ENCODE data around the gene ABCC10. TPM values are rescaled to one million over a fixed set of nuclear protein-coding genes. Genes with fewer than 3 reads are reported as not detected.
"Not testable (repeated sequence)": the region's sequence is repeated elsewhere in the genome, so short reads cannot be mapped to it uniquely, and the experiment has no call there.

The ABCC10 gene
- total RNA-seq, 2 donors from 2014 or later: 18.0 to 38.1 TPM

- Histone ChIP-seq H3K9me3 (no peaks in the 10 kb centered on the region), H3K27ac (no peak overlapping the region), H3K4me1 (replicated peaks) (no peaks in the 10 kb centered on the region), H3K27me3 (replicated peaks; ENCODE audit: insufficient read depth) (no peaks in the 10 kb centered on the region), H3K36me3 (no peaks in the 10 kb centered on the region), H3K4me3 (no peak overlapping the region)
- DNase-seq (ENCODE audit: low spot score): no peak
- TF ChIP-seq, protein P1, sequence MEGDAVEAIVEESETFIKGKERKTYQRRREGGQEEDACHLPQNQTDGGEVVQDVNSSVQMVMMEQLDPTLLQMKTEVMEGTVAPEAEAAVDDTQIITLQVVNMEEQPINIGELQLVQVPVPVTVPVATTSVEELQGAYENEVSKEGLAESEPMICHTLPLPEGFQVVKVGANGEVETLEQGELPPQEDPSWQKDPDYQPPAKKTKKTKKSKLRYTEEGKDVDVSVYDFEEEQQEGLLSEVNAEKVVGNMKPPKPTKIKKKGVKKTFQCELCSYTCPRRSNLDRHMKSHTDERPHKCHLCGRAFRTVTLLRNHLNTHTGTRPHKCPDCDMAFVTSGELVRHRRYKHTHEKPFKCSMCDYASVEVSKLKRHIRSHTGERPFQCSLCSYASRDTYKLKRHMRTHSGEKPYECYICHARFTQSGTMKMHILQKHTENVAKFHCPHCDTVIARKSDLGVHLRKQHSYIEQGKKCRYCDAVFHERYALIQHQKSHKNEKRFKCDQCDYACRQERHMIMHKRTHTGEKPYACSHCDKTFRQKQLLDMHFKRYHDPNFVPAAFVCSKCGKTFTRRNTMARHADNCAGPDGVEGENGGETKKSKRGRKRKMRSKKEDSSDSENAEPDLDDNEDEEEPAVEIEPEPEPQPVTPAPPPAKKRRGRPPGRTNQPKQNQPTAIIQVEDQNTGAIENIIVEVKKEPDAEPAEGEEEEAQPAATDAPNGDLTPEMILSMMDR (IDR thresholded peaks at IDR 0.05): no peak
- TF ChIP-seq POLR2AphosphoS5 (IDR thresholded peaks at IDR 0.05): no peak
- no peak for TF ChIP-seq POLR2A (IDR thresholded peaks at IDR 0.05)
- 70% methylated on average over 4 of the region's 4 CpGs for WGBS
- intact Hi-C loops (cut with DNase I): no loop called here
Observed at GRCh38 chr6:43460032-43460431, 32.7 kb downstream of the ABCC10 start.

- Histone ChIP-seq H3K4me3 (no peak overlapping the region), H3K27ac (no peak overlapping the region), H3K4me1 (replicated peaks) (no peaks in the 10 kb centered on the region), H3K36me3 (no peaks in the 10 kb centered on the region), H3K9me3 (no peaks in the 10 kb centered on the region), H3K27me3 (replicated peaks; ENCODE audit: insufficient read depth) (no peaks in the 10 kb centered on the region)
- TF ChIP-seq POLR2AphosphoS5 (IDR thresholded peaks at IDR 0.05) (no peak), POLR2A (IDR thresholded peaks at IDR 0.05) (no peak)
- TF ChIP-seq, protein P1 (IDR thresholded peaks at IDR 0.05): no peak
- intact Hi-C loops (cut with DNase I): no loop called here
- DNase-seq (ENCODE audit: low spot score): no peak
- 76% methylated on average over 5 of the region's 5 CpGs for WGBS
Observed at GRCh38 chr6:43461936-43462335, 34.6 kb downstream of the ABCC10 start.

GRCh38 chr6:43464337-43464736 lies 37.0 kb downstream of the ABCC10 start:
- Histone ChIP-seq H3K4me3 (no peak overlapping the region), H3K4me1 (replicated peaks) (no peaks in the 10 kb centered on the region), H3K36me3 (no peaks in the 10 kb centered on the region), H3K27me3 (replicated peaks; ENCODE audit: insufficient read depth) (no peaks in the 10 kb centered on the region), H3K9me3 (no peaks in the 10 kb centered on the region), H3K27ac (no peak overlapping the region)
- WGBS: 90% methylated on average over 8 of the region's 8 CpGs
- DNase-seq (ENCODE audit: low spot score): no peak
- TF ChIP-seq POLR2AphosphoS5 (IDR thresholded peaks at IDR 0.05) (no peak), POLR2A (IDR thresholded peaks at IDR 0.05) (no peak)
- TF ChIP-seq, protein P1 (IDR thresholded peaks at IDR 0.05): no peak
- intact Hi-C loops (cut with DNase I): no loop called here

DNA sequence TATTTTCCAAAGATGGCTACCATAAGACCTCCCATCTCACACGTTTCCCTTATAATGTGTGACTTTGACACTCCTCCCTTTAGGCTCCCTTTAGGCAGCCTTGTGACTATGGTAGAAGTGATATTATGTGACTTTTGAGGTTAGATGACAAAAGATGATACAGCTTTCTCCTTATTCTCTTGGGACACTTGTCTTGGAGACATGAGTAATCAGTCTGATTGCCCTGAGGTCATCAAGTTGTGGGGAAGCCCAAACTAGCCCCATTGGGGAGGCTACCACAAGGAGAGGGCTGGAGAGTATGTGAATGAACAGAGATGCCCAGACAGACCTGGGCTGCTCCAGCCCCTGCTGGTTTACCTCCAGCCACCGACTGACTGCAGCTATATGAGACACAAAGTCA lies 38.6 kb downstream of the ABCC10 start:
- intact Hi-C loops (cut with DNase I): no loop called here
- Histone ChIP-seq H3K27ac (no peak overlapping the region), H3K4me3 (no peak overlapping the region), H3K27me3 (replicated peaks; ENCODE audit: insufficient read depth) (no peaks in the 10 kb centered on the region), H3K9me3 (no peaks in the 10 kb centered on the region), H3K4me1 (replicated peaks) (no peaks in the 10 kb centered on the region), H3K36me3 (no peaks in the 10 kb centered on the region)
- TF ChIP-seq, protein P1 (IDR thresholded peaks at IDR 0.05): no peak
- no peak for TF ChIP-seq POLR2A (IDR thresholded peaks at IDR 0.05)
- no peak for TF ChIP-seq POLR2AphosphoS5 (IDR thresholded peaks at IDR 0.05)
- 64% methylated on average over 2 of the region's 2 CpGs for WGBS
- DNase-seq (ENCODE audit: low spot score): no peak

DNA sequence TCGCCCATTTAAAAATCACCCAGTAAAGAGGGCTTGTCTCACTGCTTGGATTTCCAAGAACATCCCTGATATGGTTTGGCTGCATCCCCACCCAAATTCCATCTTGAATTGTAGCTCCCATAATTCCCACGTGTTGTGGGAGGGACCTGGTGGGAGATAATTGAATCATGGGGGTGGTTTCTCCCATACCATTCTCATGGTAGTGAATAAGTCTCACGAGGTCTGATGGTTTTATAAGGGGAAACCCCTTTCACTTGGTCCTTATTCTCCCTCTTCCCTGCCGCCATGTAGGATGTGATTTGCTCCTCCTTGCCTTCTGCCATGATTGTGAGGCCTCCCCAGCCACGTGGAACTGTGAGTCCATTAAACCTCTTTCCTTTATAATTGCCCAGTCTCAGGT lies 39.9 kb downstream of the ABCC10 start:
- H3K27ac ChIP-seq; H3K9me3 ChIP-seq; DNase-seq (ENCODE audit: low spot score); H3K36me3 ChIP-seq; intact Hi-C loops (cut with DNase I); H3K27me3 ChIP-seq (replicated peaks; ENCODE audit: insufficient read depth); H3K4me3 ChIP-seq; H3K4me1 ChIP-seq (replicated peaks): not testable (repeated sequence)
- 47% methylated on average over 5 of the region's 5 CpGs for WGBS
